ENCODE results near the gene ACAP2.

The ACAP2 gene

DNA sequence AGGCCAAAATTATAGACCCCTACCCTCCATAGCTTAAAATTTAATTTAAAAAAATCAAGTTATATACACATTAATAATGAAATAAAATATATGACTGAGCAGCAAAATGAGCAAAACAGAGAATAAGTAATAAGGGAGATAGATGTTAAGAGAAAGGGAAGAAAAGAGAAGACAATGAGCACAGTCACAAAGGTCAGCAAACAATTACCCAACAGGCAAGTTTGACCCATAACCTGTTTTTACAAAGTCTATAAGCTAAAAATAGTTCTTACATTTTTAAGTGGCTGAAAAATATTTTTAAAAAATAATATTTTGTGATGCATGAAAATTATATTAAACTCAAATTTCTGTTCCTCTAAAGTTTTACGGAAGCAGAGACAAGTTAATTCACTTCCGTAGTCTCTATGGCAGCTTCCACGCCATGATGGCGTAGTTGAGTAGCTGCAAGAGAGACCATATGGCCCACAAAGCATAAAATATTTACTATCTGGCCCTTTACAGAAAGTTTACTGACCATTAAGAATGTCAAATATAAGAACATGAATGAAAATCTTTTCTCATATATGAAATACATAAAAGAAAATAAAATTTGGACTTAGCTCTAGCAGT is 47.5 kb downstream of the ACAP2 start:
- no peak for DNase-seq (ENCODE audit: low read depth)
- no peak overlapping the region for H3K4me3 ChIP-seq (ENCODE audit: control insufficient read depth, low read depth, low read length)
- TF ChIP-seq, protein P1, sequence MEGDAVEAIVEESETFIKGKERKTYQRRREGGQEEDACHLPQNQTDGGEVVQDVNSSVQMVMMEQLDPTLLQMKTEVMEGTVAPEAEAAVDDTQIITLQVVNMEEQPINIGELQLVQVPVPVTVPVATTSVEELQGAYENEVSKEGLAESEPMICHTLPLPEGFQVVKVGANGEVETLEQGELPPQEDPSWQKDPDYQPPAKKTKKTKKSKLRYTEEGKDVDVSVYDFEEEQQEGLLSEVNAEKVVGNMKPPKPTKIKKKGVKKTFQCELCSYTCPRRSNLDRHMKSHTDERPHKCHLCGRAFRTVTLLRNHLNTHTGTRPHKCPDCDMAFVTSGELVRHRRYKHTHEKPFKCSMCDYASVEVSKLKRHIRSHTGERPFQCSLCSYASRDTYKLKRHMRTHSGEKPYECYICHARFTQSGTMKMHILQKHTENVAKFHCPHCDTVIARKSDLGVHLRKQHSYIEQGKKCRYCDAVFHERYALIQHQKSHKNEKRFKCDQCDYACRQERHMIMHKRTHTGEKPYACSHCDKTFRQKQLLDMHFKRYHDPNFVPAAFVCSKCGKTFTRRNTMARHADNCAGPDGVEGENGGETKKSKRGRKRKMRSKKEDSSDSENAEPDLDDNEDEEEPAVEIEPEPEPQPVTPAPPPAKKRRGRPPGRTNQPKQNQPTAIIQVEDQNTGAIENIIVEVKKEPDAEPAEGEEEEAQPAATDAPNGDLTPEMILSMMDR (conservative IDR thresholded peaks at IDR 0.05; ENCODE audit: control insufficient read depth, insufficient read depth, low read depth, low read length) = no peak

DNA sequence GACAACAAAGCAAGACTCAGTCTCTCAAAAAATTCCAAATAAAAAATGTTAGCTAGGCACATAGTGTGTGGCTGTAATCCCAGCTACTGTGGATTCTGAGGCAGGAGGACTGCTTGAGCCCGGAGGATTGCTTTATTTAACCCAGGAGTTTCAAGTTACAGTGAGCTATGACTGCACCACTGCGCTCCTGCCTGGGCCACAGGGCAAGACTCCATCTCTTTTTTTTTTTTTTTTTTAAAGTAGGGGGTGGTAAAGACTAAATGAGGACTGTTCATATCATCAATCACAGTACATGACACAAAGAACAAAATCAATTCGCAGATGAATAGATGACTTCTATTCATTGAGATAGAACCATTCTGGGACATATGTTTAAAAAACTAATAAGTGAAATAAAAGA is 48.1 kb downstream of the ACAP2 start:
- DNase-seq (ENCODE audit: low read depth) = peak; percentile 37
- TF ChIP-seq, protein P1 (conservative IDR thresholded peaks at IDR 0.05; ENCODE audit: control insufficient read depth, insufficient read depth, low read depth, low read length) = no peak
- H3K4me3 ChIP-seq (ENCODE audit: control insufficient read depth, low read depth, low read length) = no peak overlapping the region

DNA sequence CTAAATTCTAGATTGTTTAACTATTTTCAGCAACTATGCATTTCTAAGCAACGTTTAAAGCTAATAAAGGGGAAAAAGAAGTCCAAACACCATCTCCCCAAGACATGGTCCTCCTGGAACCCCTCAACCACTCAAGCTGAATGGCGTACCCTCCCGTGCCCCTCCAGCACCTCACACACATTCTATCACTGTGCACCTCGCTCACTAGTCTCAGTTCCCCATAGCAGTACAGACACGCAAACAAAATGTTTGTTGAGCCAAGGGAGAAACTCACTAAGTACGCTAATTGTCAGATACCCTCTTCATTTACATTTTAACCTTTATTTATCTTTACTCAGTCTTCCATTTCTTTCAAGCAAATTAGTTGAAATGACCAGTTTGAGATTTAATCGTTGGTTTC is 48.8 kb downstream of the ACAP2 start:
- no peak overlapping the region for H3K4me3 ChIP-seq (ENCODE audit: control insufficient read depth, low read depth, low read length)
- TF ChIP-seq, protein P1 (conservative IDR thresholded peaks at IDR 0.05; ENCODE audit: control insufficient read depth, insufficient read depth, low read depth, low read length) = no peak
- DNase-seq (ENCODE audit: low read depth) = no peak

DNA sequence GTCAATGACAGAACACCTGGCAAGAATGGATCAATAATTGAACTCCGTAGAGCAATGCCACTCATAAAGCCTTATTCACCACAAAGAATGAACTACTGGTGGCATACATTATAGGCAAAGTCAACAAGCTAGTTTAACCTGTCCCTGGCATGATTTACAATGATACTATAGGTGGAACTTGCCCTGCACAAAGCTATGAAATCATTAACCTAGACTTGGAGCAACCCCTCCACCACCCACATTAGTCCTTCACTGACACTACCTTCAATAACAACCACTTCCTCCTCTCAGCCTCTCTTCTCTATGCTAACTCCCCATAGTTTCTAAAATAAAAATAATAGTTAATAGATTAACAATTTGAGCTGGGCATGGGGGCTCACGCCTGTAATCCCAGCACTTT is 54.4 kb downstream of the ACAP2 start:
- no peak overlapping the region for H3K4me3 ChIP-seq (ENCODE audit: control insufficient read depth, low read depth, low read length)
- TF ChIP-seq, protein P1 (conservative IDR thresholded peaks at IDR 0.05; ENCODE audit: control insufficient read depth, insufficient read depth, low read depth, low read length) = no peak
- DNase-seq (ENCODE audit: low read depth) = no peak

DNA sequence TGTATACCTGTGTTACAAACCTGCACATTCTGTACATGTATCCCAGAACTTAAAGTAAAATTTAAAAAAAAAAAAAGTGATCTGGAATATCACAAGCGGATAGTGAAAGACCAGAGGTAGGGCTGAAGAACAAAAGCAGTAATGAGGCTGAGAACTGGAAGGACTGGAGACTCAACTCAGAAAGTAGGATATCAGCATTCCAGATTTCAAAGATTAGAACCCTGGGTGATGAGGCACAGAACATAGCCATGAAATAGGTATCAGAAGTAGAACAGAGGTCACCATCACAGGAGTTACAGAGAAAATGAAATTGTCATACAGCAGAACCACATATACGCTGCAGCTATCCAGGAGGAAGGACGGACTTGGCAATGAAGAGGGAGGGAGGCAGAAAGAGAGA is 56.1 kb downstream of the ACAP2 start:
- TF ChIP-seq, protein P1 (conservative IDR thresholded peaks at IDR 0.05; ENCODE audit: control insufficient read depth, insufficient read depth, low read depth, low read length) = no peak
- no peak for DNase-seq (ENCODE audit: low read depth)
- no peak overlapping the region for H3K4me3 ChIP-seq (ENCODE audit: control insufficient read depth, low read depth, low read length)

DNA sequence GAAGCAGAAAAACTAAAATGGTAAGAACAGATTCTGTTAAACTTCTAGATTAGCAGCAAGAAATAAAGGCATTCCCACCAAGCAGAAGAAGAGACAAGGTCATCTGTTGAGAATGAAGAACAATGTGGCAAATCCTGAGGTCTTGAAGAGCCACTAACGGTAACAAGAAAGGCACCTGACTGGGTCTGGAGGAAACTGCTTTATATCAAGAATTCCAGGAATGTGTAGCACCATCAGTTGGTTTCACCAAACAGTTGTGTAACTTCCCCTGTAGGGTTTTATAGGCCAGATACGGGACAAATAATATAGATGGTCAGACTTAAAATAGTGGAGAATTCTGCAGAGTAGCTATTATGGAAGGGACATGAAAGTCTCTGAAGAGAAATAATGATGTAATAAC is 57.3 kb downstream of the ACAP2 start:
- TF ChIP-seq, protein P1 (conservative IDR thresholded peaks at IDR 0.05; ENCODE audit: control insufficient read depth, insufficient read depth, low read depth, low read length) = no peak
- no peak overlapping the region for H3K4me3 ChIP-seq (ENCODE audit: control insufficient read depth, low read depth, low read length)
- DNase-seq (ENCODE audit: low read depth) = no peak

DNA sequence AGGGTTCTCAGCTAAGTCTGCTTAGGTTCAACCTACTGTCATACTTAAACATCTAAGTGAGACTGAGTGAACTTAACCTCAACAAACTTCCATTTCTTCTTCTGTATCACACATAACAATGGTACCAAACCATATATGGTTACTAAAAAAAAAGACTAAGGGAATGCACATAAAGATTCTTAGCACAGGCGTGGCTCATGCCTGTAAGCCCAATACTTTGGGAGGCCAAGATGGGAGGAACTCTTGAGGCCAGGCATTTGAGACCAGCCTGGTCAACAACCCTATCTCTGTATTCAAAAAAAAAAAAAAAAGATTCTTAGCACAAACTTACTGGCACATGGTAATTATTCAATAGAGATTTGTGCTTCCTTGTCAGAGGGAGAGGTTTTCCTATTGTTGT is 57.9 kb downstream of the ACAP2 start:
- no peak for DNase-seq (ENCODE audit: low read depth)
- no peak overlapping the region for H3K4me3 ChIP-seq (ENCODE audit: control insufficient read depth, low read depth, low read length)
- TF ChIP-seq, protein P1 (conservative IDR thresholded peaks at IDR 0.05; ENCODE audit: control insufficient read depth, insufficient read depth, low read depth, low read length) = no peak

Data from fibroblast of mammary gland (primary cell).